GM12878 (cell line): ENCODE results near the gene PROCA1. TPM values are rescaled to one million over a fixed set of nuclear protein-coding genes. Genes with fewer than 3 reads are reported as not detected.
A peak's percentile ranks its signal among the peaks of the same experiment; 100 is the strongest.
"Not testable (repeated sequence)": the region's sequence is repeated elsewhere in the genome, so short reads cannot be mapped to it uniquely, and the experiment has no call there.

ENCODE experiments used
- ATAC-seq: fragments of 200-7000 bp; cut with Tn5 transposase; 3 replicates; pipeline ENCODE4 v1.9.1; 2020; ENCODE audit warnings: mild to moderate bottlenecking, moderate library complexity
- BruUV-seq: library from RNA; stranded (reverse); fragments of 400-500 nt; replicated peaks from 2 replicates; lab custom pipeline; 2021; lab: Mats Ljungman, UMichigan
- CTCF ChIA-PET: fragments of 300-600 bp; sonication (Branson Sonifier 250); formaldehyde crosslinking; extraction: SDS; loops from one replicate; lab custom pipeline; 2021; ENCODE audit warnings: inconsistent platforms; lab: Yijun Ruan, JAX
- POLR2A ChIA-PET: fragments of 350-600 bp; formaldehyde crosslinking; extraction: SDS; loops from one replicate; lab custom pipeline; 2021; ENCODE audit warnings: inconsistent platforms; lab: Charles Lee
- RAD21 ChIA-PET: fragments of 300-600 bp; sonication (Branson Sonifier 250); formaldehyde crosslinking; loops from one replicate; lab custom pipeline; 2023; ENCODE audit warnings: antibody characterized with exemption; ENCODE audit not compliant: unreplicated experiment; lab: Charles Lee
- SMC1A ChIA-PET: fragments of 300-600 bp; sonication (Branson Sonifier 250); formaldehyde crosslinking; loops from one replicate; lab custom pipeline; 2023; ENCODE audit not compliant: unreplicated experiment, uncharacterized antibody; lab: Charles Lee
- DNase-seq: peaks from one replicate; pipeline ENCODE4 v3.0.0-alpha.2; 2011; ENCODE audit warnings: low read depth, low spot score
- FAIRE-seq: peaks from 3 replicates; lab custom pipeline; 2011; peaks lifted over from hg19 to GRCh38; lab: Jason Lieb, UNC
- H2AFZ ChIP-seq: 2 replicates; pipeline ENCODE4 v1.6.0; 2011; ENCODE audit warnings: low read depth, low read length, control low read depth; ENCODE audit not compliant: control insufficient read depth
- H3K27ac ChIP-seq: 2 replicates; pipeline ENCODE4 v1.5.1; 2011; ENCODE audit warnings: control low read depth; ENCODE audit not compliant: control insufficient read depth, insufficient read depth
- H3K27me3 ChIP-seq, 2 experiments: replicated peaks in 1 of 2; 2 replicates each; pipeline versions ENCODE4 v1.6.0 to v1.6.1; 2011; ENCODE audit warnings: low read length in 1 of 2; ENCODE audit not compliant: control insufficient read depth in 2 of 2, insufficient read depth in 2 of 2
- H3K36me3 ChIP-seq, 2 experiments: 2 replicates each; pipeline ENCODE4 v1.5.1; 2011; ENCODE audit warnings: low read length in 1 of 2; ENCODE audit not compliant: control insufficient read depth in 2 of 2, insufficient read depth in 2 of 2
- H3K4me1 ChIP-seq: 2 replicates; pipeline ENCODE4 v1.6.1; 2011; ENCODE audit warnings: mild to moderate bottlenecking, low read length, moderate library complexity, mixed read lengths; ENCODE audit not compliant: control insufficient read depth, insufficient read depth
- H3K4me2 ChIP-seq: 2 replicates; pipeline ENCODE4 v1.6.0; 2011; ENCODE audit warnings: control low read depth; ENCODE audit not compliant: control insufficient read depth, insufficient read depth
- H3K4me3 ChIP-seq: fragments of 200-600 bp; sonication (generic); 2 replicates; pipeline ENCODE4 v1.5.1; 2016
- H3K79me2 ChIP-seq: 2 replicates; pipeline ENCODE4 v1.6.0; 2011; ENCODE audit warnings: low read length; ENCODE audit not compliant: control insufficient read depth, insufficient read depth
- H3K9ac ChIP-seq: 2 replicates; pipeline ENCODE4 v1.8.0; 2011; ENCODE audit warnings: low read length, control low read depth, mixed read lengths; ENCODE audit not compliant: control insufficient read depth, insufficient read depth
- H3K9me3 ChIP-seq: replicated peaks from 3 replicates; pipeline ENCODE4 v1.5.1; 2011; ENCODE audit warnings: mild to moderate bottlenecking, low read length; ENCODE audit not compliant: control insufficient read depth, insufficient read depth
- H4K20me1 ChIP-seq: 2 replicates; pipeline ENCODE4 v1.6.0; 2011; ENCODE audit not compliant: control insufficient read depth, insufficient read depth
- CEBPZ ChIP-seq: fragments of 150-350 bp; IDR thresholded peaks from 2 replicates; pipeline ENCODE4 v1.6.1; 2016; ENCODE audit warnings: low read depth, low read length
- IKZF2 ChIP-seq, 2 experiments: fragments of 450-650 bp; IDR thresholded peaks; 2 replicates each; pipeline ENCODE4 v1.6.1; 2017; ENCODE audit warnings: mild to moderate bottlenecking in 2 of 2, moderate library complexity in 2 of 2
- NR2C2 ChIP-seq: IDR thresholded peaks from 2 replicates; pipeline ENCODE4 v1.6.1; 2011; ENCODE audit warnings: borderline replicate concordance, low read depth; ENCODE audit not compliant: control insufficient read depth, insufficient read length
- POLR2A ChIP-seq: IDR thresholded peaks from 2 replicates; pipeline ENCODE4 v1.6.1; 2011; ENCODE audit warnings: low read depth, mild to moderate bottlenecking, low read length
- SMAD5 ChIP-seq: IDR thresholded peaks from 2 replicates; pipeline ENCODE4 v1.6.1; 2016; ENCODE audit warnings: antibody characterized with exemption, low read depth
- SMARCA5 ChIP-seq: fragments of 450-650 bp; IDR thresholded peaks from 2 replicates; pipeline ENCODE4 v1.6.1; 2017; ENCODE audit warnings: mild to moderate bottlenecking
- WGBS: methylation state at CpG from one replicate; pipeline ENCODE4 v1.1.6; 2016; ENCODE audit warnings: low lambda C conversion rate; ENCODE audit not compliant: insufficient replicate concordance, insufficient coverage; ENCODE audit errors: missing lambda C conversion rate; 5-methylcytosine and 5-hydroxymethylcytosine counted together
- in situ Hi-C: fragments of 300-500 bp; cut with MboI; formaldehyde crosslinking; loops from 9 replicates; pipeline ENCODE4 v1.14.3; 2018; ENCODE audit warnings: mixed read lengths
- intact Hi-C: fragments of 100-400 bp; cut with micrococcal nuclease; formaldehyde crosslinking; loops from one replicate; pipeline ENCODE4 v1.14.2; 2022; ENCODE audit not compliant: unreplicated experiment
- polyA plus RNA-seq, 11 experiments: library from polyadenylated mRNA; depleted of rRNA in 4 of 11; unstranded in 6 of 11; stranded (reverse) in 5 of 11; fragments of >200 nt; fragmentation: Nextera tagmentation in 4 of 11; fragmentation: Illumina TruSeq in 1 of 11; extraction: Ambion mirVana in 4 of 11; extraction: Trizol in 1 of 11; gene quantifications; 1 replicate in 1 of 11; 2 replicates in 10 of 11; pipeline versions ENCODE4 v1.2.1 to v1.2.3, GENCODE V29; 2011 to 2016; ENCODE audit warnings: inconsistent platforms in 2 of 11, missing spikeins in 2 of 11, low read depth in 1 of 11
- total RNA-seq, 4 experiments: library from RNA; depleted of rRNA in 3 of 4; stranded (reverse); fragments of >200 nt in 3 of 4; fragmentation: Illumina TruSeq in 1 of 4; extraction: Trizol in 1 of 4; gene quantifications; 2 replicates each; pipeline versions ENCODE4 v1.2.1 to v1.2.3, GENCODE V29; 2013 to 2021
- TF ChIP-seq, protein P1 (sequence below): fragments of 450-650 bp; IDR thresholded peaks from 2 replicates; pipeline ENCODE4 v1.6.1; 2016; ENCODE audit warnings: mild to moderate bottlenecking
- TF ChIP-seq, protein P2 (sequence below): IDR thresholded peaks from 2 replicates; pipeline ENCODE4 v1.6.1; 2012; ENCODE audit warnings: low read depth, low read length, improper control_type of control experiment

The PROCA1 gene
- total and polyA plus RNA-seq, 10 of the 15 experiments (the other 5 are each of a cell fraction or from before 2014, with no cell fraction given): 0.35 to 4.8 (median 1.4) TPM

- intact Hi-C loops: loop anchor here (10.0 kb wide), 1 partner anchor 394 kb away; no protein-coding TSS in a partner anchor
- not testable (repeated sequence) for BruUV-seq
These were observed 9.3 kb upstream of the PROCA1 start for GRCh38 chr17:28720997-28721329.

GRCh38 chr17:28720247-28720996, 8.7 kb upstream of the PROCA1 start:
- TSS peak; percentile 86 for BruUV-seq
- no peak for DNase-seq
- peak; percentile 8 for ATAC-seq
- intact Hi-C loops (loop anchor here (10.0 kb wide), 1 partner anchor 394 kb away; no protein-coding TSS in a partner anchor), in situ Hi-C loops (no loop called here)
- ChIA-PET POLR2A (interaction anchor here (0.9 to 17.2 kb wide), 21 partner anchors 8 to 231 kb away, joined by 3 to 485 read pairs (median 6); partner anchors contain the start of genes BLTP2, NEK8, PHF12 and PIGS), CTCF (interaction anchor here (0.8 to 12.6 kb wide), 12 partner anchors 9 to 397 kb away, joined by 3 to 394 read pairs (median 4); partner anchors contain the start of genes PROCA1, SDF2 and SUPT6H), SMC1A (interaction anchor here (0.7 to 2.7 kb wide), 15 partner anchors 8 to 232 kb away, joined by 3 to 15 read pairs (median 4); partner anchors contain the start of genes BLTP2, FAM222B, NEK8 and PHF12), RAD21 (interaction anchor here (0.8 to 1.7 kb wide), 17 partner anchors 9 to 231 kb away, joined by 3 to 10 read pairs (median 5); partner anchors contain the start of genes DHRS13, FAM222B, PHF12 and PROCA1)
- H4K20me1 ChIP-seq: no peaks in the 10 kb centered on the region
- 1% methylated on average over 30 of the region's 30 CpGs for WGBS
- no peaks in the 10 kb centered on the region for H3K9me3 ChIP-seq
- H3K27ac ChIP-seq: peak overlapping the region; percentile 83
- peaks cover 41% of the 10 kb centered on the region for H3K79me2 ChIP-seq
- H3K27me3 ChIP-seq: no peaks in the 10 kb centered on the region
- no peak for FAIRE-seq
- peaks cover 18% of the 10 kb centered on the region for H3K4me1 ChIP-seq
- H3K36me3 ChIP-seq: peaks cover 12 to 20% of the 10 kb centered on the region in 2 experiments; a peak in 3 of 4 replicates
- H3K9ac ChIP-seq: peak overlapping the region; percentile 92
- peak overlapping the region; percentile 95 for H3K4me3 ChIP-seq
- H3K4me2 ChIP-seq: peak overlapping the region; percentile 88
- no peak overlapping the region for H2AFZ ChIP-seq
- TF ChIP-seq CEBPZ: no peak
- TF ChIP-seq, protein P1, sequence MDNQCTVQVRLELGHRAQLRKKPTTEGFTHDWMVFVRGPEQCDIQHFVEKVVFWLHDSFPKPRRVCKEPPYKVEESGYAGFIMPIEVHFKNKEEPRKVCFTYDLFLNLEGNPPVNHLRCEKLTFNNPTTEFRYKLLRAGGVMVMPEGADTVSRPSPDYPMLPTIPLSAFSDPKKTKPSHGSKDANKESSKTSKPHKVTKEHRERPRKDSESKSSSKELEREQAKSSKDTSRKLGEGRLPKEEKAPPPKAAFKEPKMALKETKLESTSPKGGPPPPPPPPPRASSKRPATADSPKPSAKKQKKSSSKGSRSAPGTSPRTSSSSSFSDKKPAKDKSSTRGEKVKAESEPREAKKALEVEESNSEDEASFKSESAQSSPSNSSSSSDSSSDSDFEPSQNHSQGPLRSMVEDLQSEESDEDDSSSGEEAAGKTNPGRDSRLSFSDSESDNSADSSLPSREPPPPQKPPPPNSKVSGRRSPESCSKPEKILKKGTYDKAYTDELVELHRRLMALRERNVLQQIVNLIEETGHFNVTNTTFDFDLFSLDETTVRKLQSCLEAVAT: peak; percentile 45; the same call in 1 of the 2 replicates
- TF ChIP-seq IKZF2 (IDR thresholded peaks at IDR 0.05): 0 out of 4 replicates have a peak, but pooled peaks of 1 of the 2 experiments have one; percentile 8
- TF ChIP-seq, protein P2, sequence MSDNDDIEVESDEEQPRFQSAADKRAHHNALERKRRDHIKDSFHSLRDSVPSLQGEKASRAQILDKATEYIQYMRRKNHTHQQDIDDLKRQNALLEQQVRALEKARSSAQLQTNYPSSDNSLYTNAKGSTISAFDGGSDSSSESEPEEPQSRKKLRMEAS: peak; percentile 45; the same call in 1 of the 2 replicates
- TF ChIP-seq SMARCA5: 0 out of 2 replicates have a peak, but pooled peaks have one; percentile 3
- no peak for TF ChIP-seq NR2C2

More at GRCh38 chr17:28720997-28721329, 9.3 kb upstream of the PROCA1 start:
- FAIRE-seq, in situ Hi-C loops, H3K9me3 ChIP-seq, H4K20me1 ChIP-seq, H2AFZ ChIP-seq, H3K27me3 ChIP-seq, DNase-seq, ATAC-seq: not testable (repeated sequence)
- 2% methylated on average over 19 of the region's 19 CpGs for WGBS
- Histone ChIP-seq H3K36me3 (peaks cover 12 to 20% of the 10 kb centered on the region in 2 experiments; a peak in 3 of 4 replicates), H3K27ac (peak overlapping the region; percentile 83), H3K4me3 (peak overlapping the region; percentile 95), H3K4me1 (peaks cover 22% of the 10 kb centered on the region), H3K4me2 (peak overlapping the region; percentile 88), H3K9ac (peak overlapping the region; percentile 92), H3K79me2 (peaks cover 45% of the 10 kb centered on the region)
- ChIA-PET CTCF (interaction anchor here (0.6 to 12.6 kb wide), 11 partner anchors 8 to 233 kb away, joined by 3 to 394 read pairs (median 5); partner anchors contain the start of genes FAM222B, PROCA1, SDF2 and SUPT6H), POLR2A (interaction anchor here (0.6 to 17.2 kb wide), 6 partner anchors 9 to 230 kb away, joined by 3 to 485 read pairs (median 8); partner anchors contain the start of genes PROCA1 and TRAF4), RAD21 (interaction anchor here (0.6 to 1.7 kb wide), 7 partner anchors 10 to 75 kb away, joined by 3 to 7 read pairs (median 3); partner anchors contain the start of genes BLTP2 and PROCA1), SMC1A (interaction anchor here (0.9 to 2.7 kb wide), 6 partner anchors 10 to 231 kb away, joined by 3 to 15 read pairs (median 6); partner anchors contain the start of genes PHF12 and PROCA1)
- TF ChIP-seq POLR2A: 0 out of 2 replicates have a peak, but pooled peaks have one; percentile 3
- TF ChIP-seq SMAD5: 0 out of 2 replicates have a peak, but pooled peaks have one; percentile 16
